Erythroblast (primary cell): ENCODE results near the gene IRX4.

ENCODE experiments used
- GATA1 ChIP-seq: IDR thresholded peaks from 2 replicates; pipeline ENCODE4 v1.6.1; 2011; ENCODE audit warnings: low read depth, mild to moderate bottlenecking, control low read depth, low read length, moderate library complexity
- POLR2A ChIP-seq: IDR thresholded peaks from 2 replicates; pipeline ENCODE4 v1.6.1; 2011; ENCODE audit warnings: mild to moderate bottlenecking, low read length

DNA sequence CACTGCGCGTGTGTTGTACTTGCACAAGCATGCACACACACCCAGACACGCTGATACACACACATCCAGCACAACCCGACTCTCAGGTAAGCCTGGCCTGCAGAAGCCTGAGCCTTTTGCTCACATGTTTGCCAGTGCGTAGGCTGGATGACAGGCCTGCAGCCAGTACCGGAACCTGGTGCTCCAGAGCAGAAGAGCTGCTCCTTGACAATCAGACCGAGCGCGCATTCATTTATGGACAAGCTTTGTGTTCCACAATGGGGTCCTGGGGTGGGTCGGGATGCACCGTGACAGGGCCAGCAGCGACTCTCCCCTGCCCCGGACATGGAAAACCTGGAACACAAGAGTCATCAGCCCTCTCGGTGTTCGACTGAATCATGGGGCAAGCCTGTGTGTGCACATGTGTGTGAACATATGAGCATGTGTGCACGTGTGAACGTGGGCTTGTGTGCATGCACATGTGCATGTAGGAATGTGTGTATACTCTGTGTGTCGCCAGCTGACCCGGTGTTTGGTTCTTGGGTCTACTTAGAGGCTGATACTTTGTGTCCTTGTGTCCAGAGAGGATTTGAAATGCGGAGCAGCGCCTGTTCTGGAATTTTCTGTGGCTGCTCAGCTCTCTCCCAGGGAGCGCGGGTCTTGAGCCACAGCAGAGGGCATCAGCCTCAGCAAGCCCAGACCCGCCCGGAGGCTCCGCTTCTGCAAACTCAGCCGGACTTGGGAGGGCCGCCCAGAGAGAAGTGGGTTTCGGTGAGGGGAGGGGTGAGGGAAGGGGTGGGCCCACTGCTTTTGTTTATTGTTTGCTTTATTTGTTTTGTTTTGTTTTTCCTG is 32.2 kb downstream of the IRX4 start:
- TF ChIP-seq POLR2A (no peak), GATA1 (no peak)
